ENCODE measurements around the gene SHANK2.
A peak's percentile ranks its signal among the peaks of the same experiment; 100 is the strongest.

The SHANK2 gene

DNA sequence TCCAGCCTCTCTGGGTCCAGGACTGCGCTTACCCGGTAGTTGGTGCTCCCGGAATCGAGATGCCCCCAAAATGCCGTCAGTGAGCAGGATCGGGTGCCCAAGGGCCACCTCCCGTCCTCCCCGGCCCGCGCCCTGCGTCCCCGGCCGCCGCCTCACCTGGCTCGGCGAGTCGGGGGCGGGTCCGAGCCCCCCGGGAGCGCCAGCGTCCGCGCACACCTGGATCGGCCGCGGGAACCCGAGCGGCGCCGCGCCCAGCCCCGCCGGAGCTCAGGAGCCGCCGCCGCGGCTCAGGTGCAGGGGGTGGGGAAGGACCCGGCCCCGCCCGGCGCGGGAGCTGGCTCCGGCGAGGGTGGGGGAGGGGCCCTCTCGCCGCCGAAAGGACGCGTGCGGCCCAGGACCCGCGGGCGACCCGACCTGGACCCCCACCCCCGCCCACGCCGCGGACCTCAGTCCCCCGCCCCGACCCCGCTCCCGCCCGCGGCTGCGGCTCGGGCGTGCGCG lies at the start of gene SHANK2:
Gene SHANK2, minus strand, starts transcription at position 309 of the 501 bp plus-strand sequence. CDS start 105,251 bp downstream, outside the sequence.
- DNase-seq: no peak

DNA sequence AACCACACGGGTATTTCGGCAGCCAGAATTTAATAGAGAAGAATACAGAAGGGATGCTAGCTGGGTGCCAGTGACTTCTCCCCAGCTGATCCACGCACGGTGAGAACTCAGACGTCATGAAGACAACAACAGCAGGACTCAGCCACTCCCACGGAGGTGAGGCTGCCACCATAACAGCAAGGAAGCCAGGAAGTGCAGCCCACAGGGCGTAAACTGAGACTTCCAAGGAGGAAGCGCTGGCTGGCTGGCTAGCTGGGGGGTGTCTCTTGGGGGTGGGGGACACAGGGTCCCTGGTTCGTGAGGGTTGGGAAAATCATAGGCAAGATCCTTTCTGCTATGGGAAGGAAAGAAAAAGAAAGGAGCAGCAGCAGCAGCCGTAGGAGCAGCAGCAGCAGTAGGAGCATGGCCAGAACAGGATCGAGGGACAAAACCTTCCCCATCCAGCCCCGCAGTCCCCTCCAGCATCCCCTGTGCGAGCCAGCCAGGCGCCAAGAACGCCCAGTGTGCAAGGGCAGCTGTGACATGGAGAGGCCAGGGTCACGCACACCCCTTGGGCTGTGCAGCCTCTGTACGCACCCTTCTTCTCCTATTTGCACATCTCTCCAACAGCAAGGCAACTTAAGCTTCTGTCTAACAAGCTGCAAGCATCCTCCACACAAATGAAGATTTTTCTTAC lies 49.6 kb upstream of the SHANK2 start:
- DNase-seq: no peak

DNA sequence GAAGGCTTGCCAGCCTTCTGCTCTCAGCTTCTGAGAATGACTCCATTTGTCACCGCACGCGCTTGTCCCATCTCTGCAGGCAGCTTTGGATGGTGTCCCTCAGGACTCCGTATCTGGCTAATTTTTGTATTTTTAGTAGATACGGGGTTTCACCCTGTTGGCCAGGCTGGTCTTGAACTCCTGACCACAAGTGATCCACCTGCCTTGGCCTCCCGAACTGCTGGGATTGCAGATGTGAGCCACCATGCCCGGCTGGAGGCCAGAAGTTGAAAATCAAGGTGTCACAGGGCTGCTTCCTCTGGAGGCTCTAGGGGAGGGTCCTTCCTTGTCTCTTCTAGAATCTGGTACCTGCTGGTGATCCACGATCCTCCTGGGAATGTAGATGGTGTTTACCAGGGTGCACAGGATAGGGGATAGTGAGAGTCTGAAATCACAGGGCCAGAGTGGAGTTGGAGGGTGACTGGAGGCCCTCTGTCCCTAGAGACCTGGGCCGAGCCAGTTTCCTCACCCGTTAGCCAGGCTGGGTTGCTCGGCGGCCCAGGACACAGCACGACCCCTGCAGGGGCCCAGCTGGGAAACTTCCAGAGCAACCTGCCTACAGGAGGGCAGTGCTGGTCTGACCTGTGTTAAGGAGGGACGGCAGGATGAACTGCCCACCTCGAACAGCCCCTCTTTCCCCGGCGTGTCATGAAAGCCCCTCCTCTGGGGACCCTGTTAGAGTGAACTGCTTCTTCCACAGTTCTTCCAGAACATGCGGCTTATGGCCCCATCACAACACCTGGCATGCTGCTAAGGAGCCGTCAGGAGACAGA lies 48.9 kb upstream of the SHANK2 start:
- no peak for DNase-seq

DNA sequence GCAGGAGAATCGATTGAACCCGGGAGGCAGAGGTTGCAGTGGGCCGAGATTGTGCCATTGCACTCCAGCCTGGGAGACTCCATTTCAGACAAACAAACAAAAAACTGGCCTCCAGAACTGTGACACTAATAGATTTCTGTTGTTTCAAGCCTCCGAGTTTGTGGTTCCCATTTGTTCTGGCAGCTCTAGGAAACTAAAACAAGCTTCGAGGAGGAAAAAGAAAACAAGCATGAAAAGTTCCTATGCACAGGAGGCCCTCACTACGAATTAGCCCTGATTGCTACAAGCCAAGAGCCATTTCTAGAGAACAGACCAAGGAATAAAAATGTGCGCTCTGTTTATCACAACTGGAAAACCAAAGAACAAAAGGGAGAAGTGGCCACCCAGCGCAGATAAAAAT lies 47.8 kb upstream of the SHANK2 start:
- no peak for DNase-seq

DNA sequence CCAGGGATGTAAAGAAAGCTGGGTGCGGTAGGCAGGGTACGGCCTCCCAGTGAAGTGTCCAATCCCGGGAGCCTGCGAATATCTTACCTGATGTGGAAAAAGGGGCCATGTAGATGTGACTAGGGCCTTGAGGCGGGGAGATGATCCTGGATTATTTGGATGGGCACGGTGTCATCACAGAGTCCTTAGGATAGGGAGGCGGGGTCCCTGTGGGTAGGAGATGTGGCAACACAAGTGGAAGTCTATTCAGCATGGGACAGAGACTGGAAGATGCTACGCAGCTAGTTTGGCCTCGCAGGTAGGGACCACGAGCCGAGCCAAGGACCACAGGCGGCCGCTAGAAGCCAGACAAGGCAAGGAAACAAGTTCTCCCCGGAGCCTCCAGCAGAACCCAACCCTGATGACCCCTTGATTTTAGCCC lies 46.4 kb upstream of the SHANK2 start:
- no peak for DNase-seq

DNA sequence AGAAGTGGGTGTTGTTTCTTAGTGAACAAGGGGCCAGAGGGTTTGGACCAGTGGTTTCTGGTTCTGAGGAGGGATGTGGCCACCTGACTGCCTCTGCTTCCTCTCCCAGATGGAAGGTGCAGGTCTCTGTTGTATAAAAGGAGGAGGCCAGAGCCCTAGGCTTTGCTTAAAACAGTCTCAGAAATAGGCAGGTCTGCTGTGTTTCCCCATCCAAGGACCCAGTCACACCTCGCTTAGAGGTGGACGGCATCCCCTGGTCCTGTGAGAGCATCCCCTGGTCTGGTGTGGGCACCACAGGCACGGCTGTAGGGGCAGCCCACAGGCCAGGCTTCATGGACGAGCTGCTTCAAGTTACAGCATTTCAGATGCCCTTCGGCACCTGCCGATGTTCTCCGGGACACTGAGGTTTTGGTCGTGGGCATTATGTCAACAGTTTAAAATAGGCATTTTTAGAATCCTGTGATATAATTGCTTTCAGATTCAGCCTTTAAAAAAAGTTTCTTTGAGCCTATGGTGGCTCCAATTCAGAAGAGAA lies 45.7 kb upstream of the SHANK2 start:
- DNase-seq: no peak

DNA sequence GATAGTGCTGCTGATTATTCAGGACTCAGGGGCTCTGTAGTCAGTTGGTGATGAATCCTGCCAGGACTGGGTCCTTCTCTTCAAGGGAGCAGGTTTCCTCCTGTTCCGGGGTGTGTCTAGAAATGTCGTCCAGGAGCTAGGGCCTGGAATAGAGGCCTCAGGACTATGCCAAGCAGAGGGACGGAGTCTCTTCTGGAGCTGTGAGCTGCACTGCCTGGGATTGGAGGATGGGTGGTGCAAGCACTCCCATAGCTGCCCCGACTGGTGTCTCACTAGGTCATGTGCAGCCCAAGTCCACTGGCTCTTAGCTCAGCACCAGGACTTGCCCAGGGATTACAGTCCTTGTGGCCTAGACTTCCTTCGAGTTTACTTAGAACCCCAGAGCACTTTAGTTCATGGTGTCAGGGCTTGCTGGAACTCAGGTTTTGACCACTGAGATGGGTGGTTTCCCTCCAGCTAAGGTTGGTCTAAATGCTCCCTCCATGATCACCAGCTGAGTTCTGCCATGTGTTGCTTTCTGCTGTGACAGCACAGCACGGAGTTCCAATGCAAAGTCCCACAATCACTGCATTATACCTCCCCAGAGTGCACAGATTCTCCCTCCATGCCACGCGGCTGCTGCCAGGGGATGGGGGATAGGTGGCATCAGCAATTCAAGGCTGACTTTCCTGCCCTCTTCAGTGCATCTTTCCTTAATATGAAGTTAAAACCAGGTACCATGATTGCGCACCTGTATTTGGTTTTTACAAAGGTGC lies 42.6 kb upstream of the SHANK2 start:
- no peak for DNase-seq

DNA sequence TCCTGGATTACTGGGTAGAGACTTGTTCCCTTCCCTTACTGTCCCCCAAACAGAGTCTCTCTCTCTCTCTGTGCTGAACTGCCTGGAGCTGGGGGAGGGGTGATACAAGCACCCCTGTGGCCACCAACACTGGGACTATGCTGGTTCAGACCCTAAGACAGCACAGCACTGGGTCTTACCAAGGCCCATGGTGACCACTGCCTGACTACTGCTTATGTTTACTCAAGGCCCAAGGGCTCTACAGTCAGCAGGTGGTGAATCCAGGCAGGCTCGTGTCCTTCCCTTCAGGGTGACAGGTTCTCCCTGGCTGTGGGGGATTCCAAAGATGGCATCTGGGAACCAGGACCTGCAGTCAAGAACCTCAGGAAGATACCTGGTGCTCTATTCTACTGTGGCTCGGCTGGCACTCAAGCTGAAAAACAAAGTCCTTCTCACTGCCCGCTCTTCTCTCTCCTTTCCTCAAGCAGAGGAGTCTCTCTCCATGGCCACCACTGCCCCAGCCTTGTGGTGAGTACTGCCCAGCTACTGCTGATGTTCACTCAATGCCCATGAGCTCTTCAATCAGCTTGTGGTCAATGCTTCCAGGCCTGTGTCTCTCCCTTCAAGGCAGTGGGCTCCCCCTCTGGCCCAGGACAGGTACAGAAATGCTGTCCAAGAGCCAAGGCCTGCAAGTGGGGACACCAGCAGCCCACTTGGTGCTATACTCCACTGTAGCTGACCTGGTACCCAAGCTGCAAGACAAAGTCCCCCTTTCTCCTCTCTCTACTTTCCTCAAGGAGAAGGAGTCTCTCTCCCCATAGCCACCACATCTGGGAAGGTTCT lies 41.8 kb upstream of the SHANK2 start:
- no peak for DNase-seq

DNA sequence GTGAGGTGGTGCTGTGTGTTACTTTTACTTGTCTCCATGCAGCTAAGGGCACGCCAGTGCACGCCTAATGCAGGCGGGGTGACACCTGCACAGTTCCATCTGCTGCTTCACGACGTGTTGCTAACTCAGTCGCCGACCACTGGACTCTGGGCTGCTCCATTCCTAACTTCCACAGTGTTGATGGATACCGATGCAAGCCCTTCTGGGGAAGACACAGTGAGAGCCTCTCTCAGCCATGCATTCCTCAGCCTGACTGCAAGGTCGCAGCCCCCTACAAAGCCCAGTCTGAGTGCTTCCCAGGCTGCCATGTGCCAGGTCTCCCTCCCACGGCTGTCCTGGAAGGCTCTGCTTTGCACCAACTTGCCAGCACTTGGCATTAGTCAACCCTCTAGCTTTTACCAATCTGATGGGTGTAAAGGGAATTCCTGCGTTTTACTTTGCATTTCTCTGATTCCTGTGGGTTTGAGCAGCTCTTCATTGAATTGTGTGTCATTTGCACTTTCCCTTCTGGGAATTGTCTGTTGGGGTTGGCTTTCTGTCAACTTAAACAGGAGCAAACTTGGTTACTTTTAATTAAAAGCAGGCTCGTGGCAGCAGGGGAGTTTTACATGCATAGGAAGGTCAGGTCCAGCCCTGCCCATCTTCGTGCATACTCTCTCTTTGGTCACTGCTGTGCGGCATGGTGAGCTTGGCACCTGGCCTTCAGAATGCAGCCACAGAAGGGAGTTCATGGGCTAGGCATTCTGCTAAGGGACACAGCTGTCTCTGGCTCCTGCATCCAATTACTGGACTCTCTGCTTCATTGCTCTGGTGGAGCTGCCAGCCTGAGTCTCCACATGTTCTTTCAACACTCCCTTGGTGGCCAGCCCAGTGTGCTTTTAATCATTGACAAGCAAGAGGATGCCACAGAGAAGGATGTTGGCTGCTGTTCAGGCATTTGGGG lies 34.6 kb upstream of the SHANK2 start:
- no peak for DNase-seq

DNA sequence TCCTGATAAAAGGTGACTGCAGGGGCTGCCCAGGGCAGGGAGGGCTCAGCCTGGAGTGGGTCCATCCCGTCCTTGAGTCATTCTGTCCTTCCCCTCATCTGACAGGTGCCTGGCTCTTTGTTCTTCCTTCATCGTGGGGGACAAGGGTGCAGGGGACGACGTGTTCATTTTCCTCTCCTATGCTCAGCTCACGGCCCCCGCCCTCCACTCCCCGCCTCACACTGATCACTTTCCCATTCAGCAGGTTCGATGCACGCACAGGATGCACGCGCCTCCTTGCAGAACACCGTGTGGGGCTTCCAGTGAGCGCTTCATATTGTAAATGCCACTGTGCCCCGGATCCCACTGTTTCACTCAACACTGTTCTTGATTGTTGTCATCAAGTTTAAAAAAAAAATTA lies 32.7 kb upstream of the SHANK2 start:
- DNase-seq: no peak

DNA sequence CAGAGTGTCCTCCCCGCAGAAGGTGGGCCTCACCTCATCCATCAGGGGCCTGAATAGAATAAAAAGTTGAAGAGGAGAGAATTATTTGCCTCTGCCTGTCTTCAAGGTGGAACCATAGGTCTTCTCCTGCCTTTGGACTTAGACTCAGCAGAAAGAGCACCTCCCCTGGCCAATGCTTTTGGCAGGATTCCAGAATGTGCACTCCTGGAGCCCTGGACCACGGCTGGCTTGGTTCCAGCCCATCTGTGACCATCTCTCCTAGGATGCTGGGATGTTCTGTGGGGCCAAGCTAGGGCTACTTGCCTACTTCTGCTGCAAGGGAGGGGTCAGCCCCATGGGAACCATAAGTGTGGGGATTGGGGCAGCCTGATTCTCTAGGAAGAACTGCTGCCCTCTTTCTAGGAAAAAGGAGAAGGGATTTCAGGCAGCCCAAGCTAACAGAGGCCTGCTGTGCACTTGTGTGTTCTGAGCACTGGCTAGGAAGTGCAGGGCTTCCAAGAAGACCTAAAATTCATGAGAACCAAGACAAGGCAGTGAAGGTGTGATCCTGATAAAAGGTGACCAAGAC lies 32.2 kb upstream of the SHANK2 start:
- DNase-seq: peak; percentile 33

DNA sequence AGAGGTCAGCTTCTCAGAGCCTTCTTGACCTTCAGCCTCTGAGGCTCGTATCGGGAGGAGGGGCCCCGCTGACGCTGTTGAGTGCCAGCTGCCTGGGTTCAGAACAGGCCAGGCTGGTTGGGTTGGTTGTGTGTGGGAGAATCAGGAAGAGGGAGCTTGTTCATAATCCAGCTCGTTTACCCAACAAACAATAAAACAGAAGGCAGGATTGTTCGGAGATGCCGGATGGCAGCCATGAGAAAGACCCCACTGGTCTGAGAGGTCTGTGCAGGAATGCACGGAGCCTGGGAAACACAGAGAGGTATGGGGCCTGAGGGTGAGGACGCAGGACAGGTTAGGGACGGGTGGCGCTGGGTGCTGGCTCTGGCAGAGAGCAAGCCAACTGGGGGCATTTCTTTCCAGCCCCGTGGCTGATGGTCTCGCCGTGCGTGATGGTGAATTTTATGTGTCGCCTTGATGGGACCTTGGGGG lies 31.6 kb upstream of the SHANK2 start:
- no peak for DNase-seq

DNA sequence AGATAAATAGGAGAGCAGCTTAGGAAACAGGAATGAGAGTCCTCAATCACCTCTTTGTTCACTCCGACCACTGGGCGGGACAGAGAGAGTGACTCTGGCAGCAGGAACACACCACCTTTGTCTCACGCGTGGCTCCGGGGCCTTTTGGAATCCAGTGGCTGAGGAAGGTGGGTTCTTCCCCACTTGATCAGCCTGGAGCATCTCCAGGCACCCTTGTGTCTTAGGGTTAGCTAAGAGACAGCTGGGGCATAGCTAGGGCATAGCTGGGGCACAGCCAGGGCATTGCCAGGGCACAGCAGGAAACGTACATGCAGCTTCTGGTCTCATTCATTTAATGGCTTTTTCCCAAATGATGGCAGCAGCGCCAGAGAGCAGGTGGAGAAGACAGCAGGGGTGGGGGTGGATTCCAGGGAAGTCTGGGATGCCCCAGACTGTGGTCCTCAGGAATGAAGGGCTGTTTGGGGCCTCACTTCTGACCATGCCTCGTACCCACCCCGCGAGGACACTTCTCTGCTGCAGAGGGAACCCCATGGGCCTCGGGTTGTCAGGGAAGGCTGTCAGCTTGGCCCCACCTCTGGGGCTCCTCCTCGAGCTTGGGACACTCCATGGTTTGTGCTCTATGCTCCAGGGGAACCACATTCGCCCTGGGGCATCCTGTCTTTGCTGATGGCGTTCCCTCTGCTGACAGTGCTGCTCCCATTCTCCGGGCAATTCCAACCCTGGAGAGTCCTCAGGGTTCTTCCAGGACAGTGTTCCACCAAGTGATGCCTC lies 30.4 kb upstream of the SHANK2 start:
- no peak for DNase-seq

DNA sequence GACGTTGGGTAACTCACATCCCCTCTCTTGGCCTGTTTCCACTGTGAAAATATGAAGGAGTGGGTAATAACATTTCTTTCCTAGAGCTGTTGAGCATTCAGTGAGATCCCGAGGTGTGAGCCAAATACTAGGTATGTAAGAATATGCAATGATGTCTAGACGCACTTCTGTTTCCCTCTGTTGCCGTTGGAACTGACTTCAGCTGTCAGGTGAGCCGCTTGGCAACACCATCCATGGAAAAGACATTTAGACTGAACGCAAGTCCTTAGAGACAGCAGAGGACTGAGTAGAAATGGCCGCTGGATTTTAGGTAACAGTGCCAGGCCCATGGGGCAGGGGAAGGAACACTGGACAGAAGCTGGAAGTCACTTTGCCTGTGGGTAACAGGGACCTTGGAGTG lies 29.5 kb upstream of the SHANK2 start:
- no peak for DNase-seq

DNA sequence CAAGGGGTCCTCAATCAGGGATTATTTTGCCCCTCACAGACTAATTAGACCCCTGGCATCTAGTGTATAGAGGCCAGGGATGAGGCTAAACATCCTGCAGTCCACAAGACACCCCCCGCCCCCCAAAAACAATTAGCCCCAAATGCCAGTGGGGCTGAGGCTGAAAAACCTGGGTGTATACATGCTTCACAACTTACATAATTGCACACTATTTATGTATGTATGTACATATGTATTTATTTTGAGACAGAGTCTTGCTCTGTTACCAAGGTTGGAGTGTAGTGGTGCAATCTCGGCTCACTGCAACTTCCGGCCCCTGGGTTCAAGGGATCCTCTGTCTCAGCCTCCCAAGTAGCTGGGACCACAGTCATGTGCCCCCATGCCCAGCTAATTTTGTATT lies 28.8 kb upstream of the SHANK2 start:
- no peak for DNase-seq

DNA sequence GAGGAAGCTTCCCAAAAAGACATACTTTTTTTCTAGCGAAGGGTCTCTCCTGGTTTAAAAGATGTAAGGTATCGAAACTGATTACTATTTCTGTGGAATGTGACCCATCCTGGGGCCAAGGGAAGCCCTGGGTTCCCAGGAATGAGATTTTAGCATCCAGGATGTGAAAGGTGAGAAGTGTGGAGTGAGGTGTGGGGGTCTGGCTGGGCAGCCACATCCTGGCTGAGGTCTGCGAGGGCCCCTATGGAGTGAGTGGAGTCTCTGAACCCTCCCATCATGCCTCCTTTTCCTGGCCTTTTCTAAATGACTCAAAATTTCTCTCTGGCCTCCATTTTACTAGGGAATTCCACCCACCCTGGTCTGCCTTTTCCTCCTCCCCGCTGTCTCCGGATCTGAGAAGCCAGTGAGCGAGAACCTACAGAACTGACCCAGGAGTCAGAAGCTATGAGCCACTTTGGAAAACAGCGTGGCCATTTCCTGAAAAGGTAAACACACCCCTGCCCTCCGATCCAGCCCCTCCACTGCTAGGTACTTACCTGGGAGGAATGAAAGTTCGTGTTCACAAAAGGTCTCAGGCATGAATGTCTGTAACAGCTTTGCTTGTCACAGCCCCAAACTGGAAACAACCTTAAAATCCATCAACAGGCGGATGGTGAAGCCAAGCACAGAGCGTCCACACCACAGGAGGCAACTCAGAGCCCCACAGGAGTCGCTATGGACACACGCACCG lies 27.7 kb upstream of the SHANK2 start:
- no peak for DNase-seq

DNA sequence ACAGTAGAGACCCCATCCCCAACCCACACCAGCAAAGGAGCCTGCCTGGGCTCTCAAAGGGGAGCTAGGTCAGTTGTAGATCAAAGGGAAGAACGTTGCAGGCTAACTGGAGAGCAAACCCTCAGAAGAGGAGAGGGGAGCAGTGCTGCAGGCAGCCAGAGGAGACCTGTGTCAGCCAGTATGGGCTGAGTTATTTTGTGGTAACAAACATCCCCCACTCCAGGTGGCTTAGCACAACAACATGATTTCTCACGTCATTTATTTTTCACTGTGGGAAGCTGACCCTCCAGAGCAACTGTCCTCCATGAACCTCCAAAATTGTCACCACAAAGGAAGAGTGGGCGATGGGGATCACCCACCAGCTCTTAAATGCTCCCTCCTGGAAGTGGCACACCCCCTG lies 19.8 kb upstream of the SHANK2 start:
- no peak for DNase-seq

DNA sequence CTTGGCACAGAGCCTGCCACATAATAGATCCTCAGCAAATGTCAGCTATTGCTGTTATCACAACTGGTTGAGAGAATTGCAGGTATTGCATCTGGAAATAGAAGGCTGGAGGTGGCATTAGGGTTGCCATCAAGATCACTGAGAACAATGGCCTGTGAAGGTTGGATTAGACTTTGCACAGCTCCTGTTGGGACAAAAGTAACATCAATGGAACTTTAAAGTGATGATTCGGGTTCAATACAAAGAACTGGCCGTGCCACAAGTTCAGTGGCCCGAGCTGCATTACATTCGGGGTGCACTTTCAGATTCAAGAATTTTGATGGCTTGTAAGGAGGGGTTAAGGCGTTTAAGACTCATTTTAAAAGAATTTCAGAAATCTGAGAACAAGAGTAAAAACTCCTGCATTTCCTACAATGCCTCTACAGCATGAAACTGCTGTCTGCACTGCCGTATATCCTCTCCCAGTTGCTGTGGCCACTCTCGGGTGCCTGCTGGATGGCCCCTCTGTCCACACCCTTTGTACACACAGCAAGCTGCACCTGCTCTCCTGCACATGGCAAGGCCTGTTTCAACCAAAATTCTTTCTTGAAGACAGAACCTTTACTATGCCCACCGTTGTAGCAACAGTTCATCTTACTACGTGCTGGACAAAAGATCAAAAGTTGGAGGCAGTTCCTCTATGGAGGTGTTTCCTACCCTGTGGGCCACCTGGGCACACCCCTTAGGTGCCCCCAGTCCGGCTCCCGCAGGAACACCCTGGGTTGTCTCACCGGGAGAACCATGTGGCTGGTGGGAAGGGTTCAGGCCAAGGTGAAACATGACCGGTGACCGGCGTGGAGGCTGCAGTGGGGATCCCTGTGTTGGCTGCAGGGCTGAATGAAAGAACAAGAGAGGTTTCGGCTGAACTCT lies 17.5 kb upstream of the SHANK2 start:
- no peak for DNase-seq

Measured in NCI-H524 treated with DMSO at 0.1 percent for 48 hours (cell line).